PC-9 (cell line): Measurements from ENCODE around the gene FERD3L. TPM values are rescaled to one million over a fixed set of nuclear protein-coding genes. Genes with fewer than 3 reads are reported as not detected.

ENCODE experiments used
- BruUV-seq: library from RNA; stranded (reverse); fragments of 400-500 nt; replicated peaks from 2 replicates; lab custom pipeline; 2021; lab: Mats Ljungman, UMichigan
- CTCF ChIA-PET: fragments of 300-600 bp; sonication (Branson Sonifier 250); formaldehyde crosslinking; loops from one replicate; lab custom pipeline; 2022; ENCODE audit warnings: antibody characterized with exemption; lab: Charles Lee
- POLR2A ChIA-PET: fragments of 300-600 bp; sonication (Branson Sonifier 250); formaldehyde crosslinking; loops from one replicate; lab custom pipeline; 2022; ENCODE audit warnings: antibody characterized with exemption; ENCODE audit not compliant: unreplicated experiment; lab: Charles Lee
- DNase-seq, 2 experiments: peaks; one replicate each; pipeline versions ENCODE4 v3.0.0 to v3.0.0-alpha.2; 2015 to 2022; ENCODE audit warnings: mixed read lengths in 1 of 2
- H2AFZ ChIP-seq: fragments of 200-600 bp; sonication (generic); 2 replicates; pipeline ENCODE4 v1.8.1; 2017; ENCODE audit warnings: antibody characterized with exemption
- H3F3A ChIP-seq: fragments of 200-600 bp; sonication (generic); 2 replicates; pipeline ENCODE4 v1.8.1; 2017; ENCODE audit warnings: antibody characterized with exemption, mild to moderate bottlenecking, low read depth; ENCODE audit not compliant: insufficient read depth
- H3K27ac ChIP-seq: fragments of 200-600 bp; sonication (generic); 2 replicates; pipeline ENCODE4 v1.6.1; 2016; ENCODE audit warnings: mixed run types
- H3K27me3 ChIP-seq: fragments of 200-600 bp; sonication (generic); 2 replicates; pipeline ENCODE4 v1.6.1; 2016; ENCODE audit warnings: low read depth, mixed run types; ENCODE audit not compliant: insufficient read depth
- H3K36me3 ChIP-seq: fragments of 200-600 bp; sonication (generic); 2 replicates; pipeline ENCODE4 v1.6.1; 2016; ENCODE audit warnings: low read depth, mixed run types
- H3K4me1 ChIP-seq: fragments of 200-600 bp; sonication (generic); replicated peaks from 2 replicates; pipeline ENCODE4 v1.6.1; 2016; ENCODE audit warnings: mixed run types; ENCODE audit not compliant: insufficient read depth
- H3K4me2 ChIP-seq: fragments of 200-600 bp; sonication (generic); 2 replicates; pipeline ENCODE4 v1.6.1; 2017; ENCODE audit warnings: mixed run types
- H3K4me3 ChIP-seq: fragments of 200-600 bp; sonication (generic); 2 replicates; pipeline ENCODE4 v1.6.1; 2016; ENCODE audit warnings: mixed run types
- H3K79me2 ChIP-seq: fragments of 200-600 bp; sonication (generic); 2 replicates; pipeline ENCODE4 v1.6.1; 2017; ENCODE audit warnings: low read depth, mixed run types
- H3K9me2 ChIP-seq: fragments of 200-600 bp; sonication (generic); 2 replicates; pipeline ENCODE4 v1.8.1; 2017; ENCODE audit warnings: mild to moderate bottlenecking; ENCODE audit not compliant: insufficient read depth
- H3K9me3 ChIP-seq: fragments of 200-600 bp; sonication (generic); 2 replicates; pipeline ENCODE4 v1.8.1; 2016; ENCODE audit warnings: low read depth; ENCODE audit not compliant: insufficient read depth
- H4K20me1 ChIP-seq: fragments of 200-600 bp; sonication (generic); 2 replicates; pipeline ENCODE4 v1.8.1; 2017; ENCODE audit not compliant: insufficient read depth
- CTCF ChIP-seq: fragments of 200-600 bp; sonication (generic); conservative IDR thresholded peaks from 2 replicates; pipeline ENCODE4 v1.6.1; 2017; ENCODE audit warnings: mixed run types, antibody characterized with exemption, mild to moderate bottlenecking, moderate library complexity
- EZH2 ChIP-seq: fragments of 200-600 bp; sonication (generic); IDR thresholded peaks from 2 replicates; pipeline ENCODE4 v1.8.0; 2017; ENCODE audit warnings: antibody characterized with exemption, low read depth
- intact Hi-C: fragments of 100-400 bp; cut with micrococcal nuclease; formaldehyde crosslinking; loops from one replicate; pipeline ENCODE4 v1.10.0; 2022; ENCODE audit not compliant: unreplicated experiment
- total RNA-seq: library from RNA; stranded (reverse); gene quantifications from 2 replicates; pipeline ENCODE4 v1.2.3, GENCODE V29; 2021

FERD3L gene
- total RNA-seq, 1 experiment from 2014 or later: not detected

GRCh38 chr7:19161671-19162070, 16.4 kb upstream of the FERD3L start:
- Histone ChIP-seq H3F3A (no peaks in the 10 kb centered on the region), H3K4me2 (no peak overlapping the region), H3K27ac (no peak overlapping the region), H3K79me2 (no peaks in the 10 kb centered on the region), H3K9me3 (no peaks in the 10 kb centered on the region), H3K4me3 (no peak overlapping the region), H3K4me1 (no peaks in the 10 kb centered on the region), H3K27me3 (no peaks in the 10 kb centered on the region; the same call in none of the 2 replicates), H3K9me2 (peaks cover 4% of the 10 kb centered on the region), H2AFZ (no peak overlapping the region), H3K36me3 (no peaks in the 10 kb centered on the region), H4K20me1 (no peaks in the 10 kb centered on the region)
- intact Hi-C loops: no loop called here
- no TSS peak for BruUV-seq
- ChIA-PET CTCF (no interaction called here), POLR2A (no interaction called here)
- TF ChIP-seq CTCF: no peak
- TF ChIP-seq EZH2: no peak
- DNase-seq: no peak

- H3K4me1 ChIP-seq: no peaks in the 10 kb centered on the region
- no peak overlapping the region for H3K4me2 ChIP-seq
- H3K9me3 ChIP-seq: no peaks in the 10 kb centered on the region
- no TSS peak for BruUV-seq
- H4K20me1 ChIP-seq: 0 out of 2 replicates have a peak, but pooled peaks cover 5% of the 10 kb centered on the region
- H2AFZ ChIP-seq: no peak overlapping the region
- CTCF ChIA-PET: no interaction called here
- H3K36me3 ChIP-seq: no peaks in the 10 kb centered on the region
- H3K4me3 ChIP-seq: no peak overlapping the region
- H3F3A ChIP-seq: no peaks in the 10 kb centered on the region
- DNase-seq: no peak
- no peaks in the 10 kb centered on the region for H3K9me2 ChIP-seq
- H3K79me2 ChIP-seq: no peaks in the 10 kb centered on the region
- intact Hi-C loops: no loop called here
- POLR2A ChIA-PET: no interaction called here
- TF ChIP-seq EZH2: no peak
- TF ChIP-seq CTCF: no peak
- peaks cover 9% of the 10 kb centered on the region; the same call in 1 of the 2 replicates for H3K27me3 ChIP-seq
- H3K27ac ChIP-seq: no peak overlapping the region
Observed at GRCh38 chr7:19146699-19147098, 1.5 kb upstream of the FERD3L start.

- H3K27me3 ChIP-seq: peaks cover 9% of the 10 kb centered on the region; the same call in 1 of the 2 replicates
Observed at GRCh38 chr7:19145434-19146115, 354 bp upstream of the FERD3L start.

More at GRCh38 chr7:19145434-19146115, 354 bp upstream of the FERD3L start:
- Histone ChIP-seq H3K4me1 (no peaks in the 10 kb centered on the region), H2AFZ (no peak overlapping the region), H3K27ac (no peak overlapping the region), H3F3A (no peaks in the 10 kb centered on the region), H4K20me1 (0 out of 2 replicates have a peak, but pooled peaks cover 5% of the 10 kb centered on the region), H3K36me3 (no peaks in the 10 kb centered on the region), H3K4me3 (no peak overlapping the region), H3K9me2 (no peaks in the 10 kb centered on the region; the same call in 1 of the 2 replicates), H3K9me3 (no peaks in the 10 kb centered on the region), H3K79me2 (no peaks in the 10 kb centered on the region), H3K4me2 (no peak overlapping the region)
- TF ChIP-seq CTCF (no peak), EZH2 (no peak)
- POLR2A ChIA-PET: no interaction called here
- CTCF ChIA-PET: no interaction called here
- no TSS peak for BruUV-seq
- DNase-seq: no peak
- intact Hi-C loops: no loop called here
